Measurements from ENCODE around the gene ST3GAL5.
A peak's percentile ranks its signal among the peaks of the same experiment; 100 is the strongest.

The ST3GAL5 gene

GRCh38 chr2:85911814-85912692, 23.3 kb upstream of the ST3GAL5 start:
- TF ChIP-seq JUND (IDR thresholded peaks at IDR 0.05; ENCODE audit: low read depth), result no peak
- DNase-seq (ENCODE audit: low read depth in 1 of 2, low spot score in 1 of 2), result no peak
- in situ Hi-C loops (cut with HindIII; ENCODE audit: low pct_unique_long_range_greater_than_20kb, low sequenced_read_pairs), result no loop called here

GRCh38 chr2:85911097-85911496, 22.3 kb upstream of the ST3GAL5 start:
- no peak for TF ChIP-seq JUND (IDR thresholded peaks at IDR 0.05; ENCODE audit: low read depth)
- in situ Hi-C loops (cut with HindIII; ENCODE audit: low pct_unique_long_range_greater_than_20kb, low sequenced_read_pairs), result no loop called here
- no peak for DNase-seq (ENCODE audit: low read depth in 1 of 2, low spot score in 1 of 2)

- TF ChIP-seq JUND (IDR thresholded peaks at IDR 0.05; ENCODE audit: low read depth), result no peak
- DNase-seq (ENCODE audit: low read depth in 1 of 2, low spot score in 1 of 2), result no peak
- in situ Hi-C loops (cut with HindIII; ENCODE audit: low pct_unique_long_range_greater_than_20kb, low sequenced_read_pairs), result no loop called here
Measured at GRCh38 chr2:85909005-85909404, 20.2 kb upstream of the ST3GAL5 start.

- TF ChIP-seq JUND (IDR thresholded peaks at IDR 0.05; ENCODE audit: low read depth), result no peak
- in situ Hi-C loops (cut with HindIII; ENCODE audit: low pct_unique_long_range_greater_than_20kb, low sequenced_read_pairs), result no loop called here
- no peak for DNase-seq (ENCODE audit: low read depth in 1 of 2, low spot score in 1 of 2)
Measured at GRCh38 chr2:85908506-85908905, 19.7 kb upstream of the ST3GAL5 start.

- in situ Hi-C loops (cut with HindIII; ENCODE audit: low pct_unique_long_range_greater_than_20kb, low sequenced_read_pairs), result no loop called here
- no peak for TF ChIP-seq JUND (IDR thresholded peaks at IDR 0.05; ENCODE audit: low read depth)
- DNase-seq (ENCODE audit: low read depth in 1 of 2, low spot score in 1 of 2), result peak in 1 of 2 experiments; percentile 36
Measured at GRCh38 chr2:85907671-85908157, 18.9 kb upstream of the ST3GAL5 start.

GRCh38 chr2:85906748-85907147, 18.0 kb upstream of the ST3GAL5 start:
- no peak for TF ChIP-seq JUND (IDR thresholded peaks at IDR 0.05; ENCODE audit: low read depth)
- in situ Hi-C loops (cut with HindIII; ENCODE audit: low pct_unique_long_range_greater_than_20kb, low sequenced_read_pairs), result no loop called here
- DNase-seq (ENCODE audit: low read depth in 1 of 2, low spot score in 1 of 2), result no peak

GRCh38 chr2:85905891-85906290, 17.1 kb upstream of the ST3GAL5 start:
- DNase-seq (ENCODE audit: low read depth in 1 of 2, low spot score in 1 of 2), result no peak
- TF ChIP-seq JUND (IDR thresholded peaks at IDR 0.05; ENCODE audit: low read depth), result no peak
- in situ Hi-C loops (cut with HindIII; ENCODE audit: low pct_unique_long_range_greater_than_20kb, low sequenced_read_pairs), result no loop called here

- DNase-seq (ENCODE audit: low read depth in 1 of 2, low spot score in 1 of 2), result no peak
- in situ Hi-C loops (cut with HindIII; ENCODE audit: low pct_unique_long_range_greater_than_20kb, low sequenced_read_pairs), result no loop called here
- no peak for TF ChIP-seq JUND (IDR thresholded peaks at IDR 0.05; ENCODE audit: low read depth)
Measured at GRCh38 chr2:85905187-85905666, 16.4 kb upstream of the ST3GAL5 start.

- DNase-seq (ENCODE audit: low read depth in 1 of 2, low spot score in 1 of 2), result no peak
- in situ Hi-C loops (cut with HindIII; ENCODE audit: low pct_unique_long_range_greater_than_20kb, low sequenced_read_pairs), result no loop called here
- no peak for TF ChIP-seq JUND (IDR thresholded peaks at IDR 0.05; ENCODE audit: low read depth)
Measured at GRCh38 chr2:85903849-85904248, 15.1 kb upstream of the ST3GAL5 start.

GRCh38 chr2:85902496-85902895, 13.7 kb upstream of the ST3GAL5 start:
- no peak for DNase-seq (ENCODE audit: low read depth in 1 of 2, low spot score in 1 of 2)
- in situ Hi-C loops (cut with HindIII; ENCODE audit: low pct_unique_long_range_greater_than_20kb, low sequenced_read_pairs), result no loop called here
- no peak for TF ChIP-seq JUND (IDR thresholded peaks at IDR 0.05; ENCODE audit: low read depth)

- no peak for TF ChIP-seq JUND (IDR thresholded peaks at IDR 0.05; ENCODE audit: low read depth)
- DNase-seq (ENCODE audit: low read depth in 1 of 2, low spot score in 1 of 2), result no peak
- in situ Hi-C loops (cut with HindIII; ENCODE audit: low pct_unique_long_range_greater_than_20kb, low sequenced_read_pairs), result no loop called here
Measured at GRCh38 chr2:85901155-85901554, 12.4 kb upstream of the ST3GAL5 start.

GRCh38 chr2:85900366-85900765, 11.6 kb upstream of the ST3GAL5 start:
- DNase-seq (ENCODE audit: low read depth in 1 of 2, low spot score in 1 of 2), result no peak
- in situ Hi-C loops (cut with HindIII; ENCODE audit: low pct_unique_long_range_greater_than_20kb, low sequenced_read_pairs), result no loop called here
- no peak for TF ChIP-seq JUND (IDR thresholded peaks at IDR 0.05; ENCODE audit: low read depth)

GRCh38 chr2:85899849-85900248, 11.1 kb upstream of the ST3GAL5 start:
- TF ChIP-seq JUND (IDR thresholded peaks at IDR 0.05; ENCODE audit: low read depth), result no peak
- in situ Hi-C loops (cut with HindIII; ENCODE audit: low pct_unique_long_range_greater_than_20kb, low sequenced_read_pairs), result no loop called here
- peak in 1 of 2 experiments; percentile 39 for DNase-seq (ENCODE audit: low read depth in 1 of 2, low spot score in 1 of 2)

Data from T47D (cell line).